ENCODE data around the gene TSKU. TPM values are rescaled to one million over a fixed set of nuclear protein-coding genes. Genes with fewer than 3 reads are reported as not detected.

TSKU gene
- total and polyA plus RNA-seq, 9 of the 15 experiments (the other 6 are each of a cell fraction or from before 2014, with no cell fraction given) = 0.60 to 11.9 (median 8.4) TPM

GRCh38 chr11:76738618-76739240, 44.4 kb upstream of the TSKU start:
- Histone ChIP-seq H3K27ac (ENCODE audit: extremely low read depth, low read depth, low read length) (no peak overlapping the region), H3K79me2 (ENCODE audit: control insufficient read depth, insufficient read depth, low read length) (no peaks in the 10 kb centered on the region), H3K4me1 (replicated peaks in 1 of 2; ENCODE audit: control insufficient read depth in 2 of 2, insufficient read depth in 2 of 2, low read length in 2 of 2) (peaks cover 27 to 39% of the 10 kb centered on the region in 2 experiments), H3K9me1 (ENCODE audit: control insufficient read depth, insufficient read depth, low read length) (no peaks in the 10 kb centered on the region), H2AFZ (ENCODE audit: low read depth, low read length) (no peak overlapping the region), H3K27me3 (ENCODE audit: control insufficient read depth in 2 of 2, insufficient read depth in 2 of 2, low read length in 2 of 2) (no peaks in the 10 kb centered on the region), H3K4me3 (no peak overlapping the region), H3K4me2 (ENCODE audit: insufficient read depth, low read length) (no peak overlapping the region), H3K36me3 (ENCODE audit: control insufficient read depth, insufficient read depth, low read length) (no peaks in the 10 kb centered on the region), H3K9ac (ENCODE audit: insufficient read depth in 1 of 2, low read depth in 2 of 2, low read length in 2 of 2) (no peak overlapping the region), H4K20me1 (replicated peaks; ENCODE audit: control insufficient read depth, insufficient read depth, low read length) (no peaks in the 10 kb centered on the region), H3K9me3 (replicated peaks; ENCODE audit: control insufficient read depth, insufficient read depth, low read depth, low read length) (no peaks in the 10 kb centered on the region)
- DNase-seq (ENCODE audit: extremely low read depth in 1 of 4, low spot score in 3 of 4) (no peak), ATAC-seq (no peak), FAIRE-seq (no peak)
- 67% methylated on average over 7 of the region's 8 CpGs for WGBS (ENCODE audit: insufficient coverage, low coverage, missing lambda C conversion rate)
- in situ Hi-C loops (cut with MboI) = loop anchor here (5.0 kb wide), 2 partner anchors 44 to 179 kb away; partner anchors contain the start of gene TSKU
- intact Hi-C loops (cut with micrococcal nuclease) = no loop called here
- ChIA-PET CTCF (ENCODE audit: low intra/inter-chr PET ratio) (no interaction called here), POLR2A (interaction anchor here (0.9 kb wide), 1 partner anchor 14 kb away, joined by 3 read pairs; no protein-coding TSS in a partner anchor)
- no TSS peak for BruUV-seq (replicated peaks)
- TF ChIP-seq SMARCA5 (IDR thresholded peaks at IDR 0.05) (0 out of 2 replicates have a peak, but pooled peaks have one; percentile 58), CTBP1 (IDR thresholded peaks at IDR 0.05; ENCODE audit: borderline replicate concordance) (no peak), NFIC (IDR thresholded peaks at IDR 0.05) (peak; percentile 15; the same call in 1 of the 2 replicates), ADNP (tag; IDR thresholded peaks at IDR 0.05) (peak; percentile 76), PHF20 (IDR thresholded peaks at IDR 0.05; ENCODE audit: partially characterized antibody) (peak; percentile 61), KDM1A (IDR thresholded peaks at IDR 0.05) (peak; percentile 85 to 91), SIN3B (IDR thresholded peaks at IDR 0.05; ENCODE audit: low read depth) (no peak), MAZ (CRISPR knock-in tag; conservative IDR thresholded peaks at IDR 0.05 in 1 of 2, IDR thresholded peaks at IDR 0.05 in 1 of 2) (no peak), BCOR (IDR thresholded peaks at IDR 0.05) (peak; percentile 98), E4F1 (CRISPR knock-in tag; IDR thresholded peaks at IDR 0.05; ENCODE audit: borderline replicate concordance) (no peak), RCOR1 (IDR thresholded peaks at IDR 0.05; ENCODE audit: borderline replicate concordance in 1 of 2, low read depth in 2 of 2, low read length in 2 of 2) (0 out of 4 replicates have a peak, but pooled peaks of 1 of the 2 experiments have one; percentile 23), NCOA6 (IDR thresholded peaks at IDR 0.05) (no peak), ELK3 (CRISPR knock-in tag; IDR thresholded peaks at IDR 0.05) (no peak), HDAC2 (IDR thresholded peaks at IDR 0.05) (peak; percentile 62; the same call in 1 of the 2 replicates)
- TF ChIP-seq, protein P1, sequence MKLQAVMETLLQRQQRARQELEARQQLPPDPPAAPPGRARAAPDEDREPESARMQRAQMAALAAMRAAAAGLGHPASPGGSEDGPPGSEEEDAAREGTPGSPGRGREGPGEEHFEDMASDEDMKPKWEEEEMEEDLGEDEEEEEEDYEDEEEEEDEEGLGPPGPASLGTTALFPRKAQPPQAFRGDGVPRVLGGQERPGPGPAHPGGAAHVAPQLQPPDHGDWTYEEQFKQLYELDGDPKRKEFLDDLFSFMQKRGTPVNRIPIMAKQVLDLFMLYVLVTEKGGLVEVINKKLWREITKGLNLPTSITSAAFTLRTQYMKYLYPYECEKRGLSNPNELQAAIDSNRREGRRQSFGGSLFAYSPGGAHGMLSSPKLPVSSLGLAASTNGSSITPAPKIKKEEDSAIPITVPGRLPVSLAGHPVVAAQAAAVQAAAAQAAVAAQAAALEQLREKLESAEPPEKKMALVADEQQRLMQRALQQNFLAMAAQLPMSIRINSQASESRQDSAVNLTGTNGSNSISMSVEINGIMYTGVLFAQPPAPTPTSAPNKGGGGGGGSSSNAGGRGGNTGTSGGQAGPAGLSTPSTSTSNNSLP (IDR thresholded peaks at IDR 0.05; ENCODE audit: borderline replicate concordance, low read depth, low read length) = no peak
- TF ChIP-seq, protein P2, sequence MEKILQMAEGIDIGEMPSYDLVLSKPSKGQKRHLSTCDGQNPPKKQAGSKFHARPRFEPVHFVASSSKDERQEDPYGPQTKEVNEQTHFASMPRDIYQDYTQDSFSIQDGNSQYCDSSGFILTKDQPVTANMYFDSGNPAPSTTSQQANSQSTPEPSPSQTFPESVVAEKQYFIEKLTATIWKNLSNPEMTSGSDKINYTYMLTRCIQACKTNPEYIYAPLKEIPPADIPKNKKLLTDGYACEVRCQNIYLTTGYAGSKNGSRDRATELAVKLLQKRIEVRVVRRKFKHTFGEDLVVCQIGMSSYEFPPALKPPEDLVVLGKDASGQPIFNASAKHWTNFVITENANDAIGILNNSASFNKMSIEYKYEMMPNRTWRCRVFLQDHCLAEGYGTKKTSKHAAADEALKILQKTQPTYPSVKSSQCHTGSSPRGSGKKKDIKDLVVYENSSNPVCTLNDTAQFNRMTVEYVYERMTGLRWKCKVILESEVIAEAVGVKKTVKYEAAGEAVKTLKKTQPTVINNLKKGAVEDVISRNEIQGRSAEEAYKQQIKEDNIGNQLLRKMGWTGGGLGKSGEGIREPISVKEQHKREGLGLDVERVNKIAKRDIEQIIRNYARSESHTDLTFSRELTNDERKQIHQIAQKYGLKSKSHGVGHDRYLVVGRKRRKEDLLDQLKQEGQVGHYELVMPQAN (IDR thresholded peaks at IDR 0.05; ENCODE audit: borderline replicate concordance) = no peak

Measured in K562 (cell line).